Head of caudate nucleus (tissue), 42 donors: ENCODE data around the gene BTBD7.

Experiments used
- DNase-seq, 42 donors: peaks; one replicate each; pipeline versions ENCODE4 v3.0.0 to v3.0.0-alpha.2; 2020 to 2021; ENCODE audit warnings: mixed read lengths in 7 of 42
- intact Hi-C: fragments of 100-400 bp; cut with DNase I; formaldehyde crosslinking; loops from one replicate; pipeline ENCODE4 v1.15.0; 2022

BTBD7 gene

DNA sequence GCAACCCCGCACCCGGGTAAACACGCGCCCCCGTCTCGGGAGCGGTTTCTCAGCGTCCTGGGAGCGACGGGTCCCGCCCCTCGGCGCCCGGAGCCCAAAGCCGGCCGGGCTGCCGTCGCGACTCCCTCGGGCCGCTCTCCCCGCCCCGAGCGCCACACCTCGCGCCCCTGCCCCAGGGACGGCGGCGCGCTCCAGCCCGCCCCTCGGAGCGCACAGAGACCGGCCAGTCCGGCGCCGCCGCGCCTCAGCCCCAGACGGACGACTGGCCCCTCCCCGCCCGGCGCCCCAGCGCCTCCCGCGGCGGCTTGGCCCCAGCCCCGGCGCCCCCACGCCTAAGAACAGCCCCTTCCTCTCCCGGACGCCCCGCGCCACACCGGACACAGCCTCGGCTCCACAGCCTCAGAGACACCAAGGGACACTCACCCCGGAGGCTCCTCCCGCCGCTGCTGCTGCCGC, 411 bp downstream of the BTBD7 start:
- intact Hi-C loops = loop anchor here (5.0 to 10.0 kb wide), 2 partner anchors 52 to 100 kb away; partner anchors contain the start of gene UNC79
- DNase-seq = peak in 40 of 42 donors; percentile 11 to 77 (median 44)

DNA sequence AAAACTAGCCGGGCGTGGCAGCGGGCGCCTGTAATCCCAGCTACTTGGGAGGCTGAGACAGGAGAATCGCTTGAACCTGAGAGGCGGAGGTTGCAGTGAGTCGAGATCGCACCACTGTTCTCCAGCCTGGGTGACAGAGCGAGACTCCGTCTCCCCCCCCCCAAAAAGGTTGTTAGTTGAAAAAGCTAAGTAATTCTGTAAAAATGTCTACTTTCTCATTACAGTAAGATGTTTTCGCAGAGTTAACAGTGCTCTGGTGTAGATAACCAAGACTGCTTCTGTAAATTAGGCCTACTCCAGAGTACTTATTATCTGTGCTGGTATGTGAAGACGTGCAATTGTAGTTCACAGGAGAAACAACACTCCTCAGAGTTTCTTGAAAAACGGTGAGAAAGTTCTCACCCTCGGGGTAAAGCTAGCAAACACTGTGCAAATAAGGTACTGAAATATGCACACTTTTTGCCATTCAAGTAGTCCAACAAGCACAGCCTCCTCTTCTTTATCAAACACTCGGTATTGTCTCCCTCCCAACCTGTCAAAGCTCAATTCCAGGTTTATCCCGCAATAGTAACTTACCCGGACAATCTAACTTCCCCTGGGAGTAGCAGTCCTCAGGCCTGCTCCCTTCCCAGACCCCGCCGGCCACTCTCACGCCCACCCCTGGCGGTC, 974 bp downstream of the BTBD7 start:
- no peak for DNase-seq

DNA sequence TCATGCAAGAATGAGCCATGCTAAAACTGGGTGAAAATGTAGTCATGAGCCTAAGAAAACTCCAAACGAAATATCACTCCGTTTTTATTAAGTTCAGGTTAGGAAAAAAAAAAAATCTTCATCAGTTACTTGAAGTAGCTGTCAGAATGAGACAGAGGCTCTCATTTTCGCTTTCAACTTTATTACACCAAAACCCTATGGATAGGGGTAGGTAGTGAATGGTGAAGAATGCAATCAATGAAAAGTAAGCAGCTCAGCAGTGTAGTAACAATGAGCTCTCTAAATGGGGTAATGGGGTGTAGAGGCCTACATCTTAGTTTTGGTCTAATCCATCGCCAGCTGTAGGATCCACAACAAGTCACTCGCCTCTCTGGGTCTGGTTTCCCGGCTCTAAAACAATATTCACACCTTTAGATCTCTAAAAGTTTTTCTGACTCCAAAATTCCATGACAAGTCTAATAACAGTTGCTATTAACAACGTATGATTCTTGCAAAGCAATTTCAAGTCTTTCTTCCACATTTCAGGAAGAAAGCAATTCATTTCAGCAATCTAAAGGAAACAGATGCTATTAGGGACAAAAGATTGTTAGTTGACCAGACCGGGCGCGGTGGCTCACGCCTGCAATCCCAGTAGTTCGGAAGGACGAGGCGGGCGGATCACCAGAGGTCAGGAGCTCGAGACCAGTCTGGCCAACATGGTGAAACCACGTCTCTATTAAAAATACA, 1.7 kb downstream of the BTBD7 start:
- peak in 1 of 42 donors; percentile 21 for DNase-seq
- intact Hi-C loops = loop anchor here (5.0 to 10.0 kb wide), 2 partner anchors 54 to 101 kb away; partner anchors contain the start of gene UNC79

More for the DNA sequence above, 974 bp downstream of the BTBD7 start:
- intact Hi-C loops = loop anchor here (5.0 to 10.0 kb wide), 2 partner anchors 53 to 100 kb away; partner anchors contain the start of gene UNC79

DNA sequence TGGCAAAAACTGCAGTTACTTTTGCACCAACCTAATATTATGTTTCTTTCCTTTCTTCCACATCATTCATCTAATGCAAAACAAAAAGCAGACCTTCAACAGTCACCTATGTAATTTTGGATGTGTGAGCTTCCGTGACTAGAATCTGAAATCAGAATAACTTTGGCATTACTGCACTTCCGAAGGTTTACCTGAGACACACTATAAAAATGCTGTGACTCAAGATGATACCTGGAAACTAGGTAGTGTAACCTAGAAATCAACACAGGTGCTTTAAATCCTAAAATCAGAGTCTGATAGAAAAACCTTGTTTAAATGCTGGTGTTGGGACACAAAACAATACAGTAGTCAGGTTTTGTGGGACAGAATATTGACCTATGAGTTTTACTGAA, 2.2 kb downstream of the BTBD7 start:
- intact Hi-C loops = loop anchor here (5.0 to 10.0 kb wide), 2 partner anchors 54 to 102 kb away; partner anchors contain the start of gene UNC79
- DNase-seq = no peak

DNA sequence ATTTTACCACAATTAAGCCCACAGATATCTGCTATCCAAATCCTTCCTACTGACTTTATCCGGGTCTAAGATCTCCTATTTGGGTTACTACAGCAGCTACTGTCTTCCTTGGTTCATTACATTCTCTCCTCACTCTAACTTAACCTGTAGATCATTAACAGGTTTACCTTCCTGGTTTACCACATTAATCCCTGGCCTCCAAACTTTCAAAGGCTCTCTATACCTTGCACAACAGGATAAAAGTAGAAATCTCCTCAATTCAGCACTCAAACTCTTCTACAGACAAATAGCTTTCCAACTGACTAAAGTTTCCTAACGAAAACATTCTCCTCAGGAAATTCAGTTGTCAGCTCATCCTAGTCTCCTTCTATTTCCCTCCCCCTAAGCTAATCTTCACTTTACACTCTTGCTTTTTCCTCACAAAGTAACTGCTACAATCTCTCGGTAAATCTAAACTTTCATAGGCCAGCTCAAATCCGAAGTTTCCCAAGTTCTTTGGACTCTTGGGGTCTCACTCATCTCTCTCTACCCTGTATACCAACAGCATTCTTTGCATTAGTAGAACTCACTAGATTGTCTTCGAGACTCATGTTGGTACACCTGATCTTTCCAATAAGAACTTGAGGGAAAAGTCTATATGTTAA, 2.7 kb downstream of the BTBD7 start:
- DNase-seq = no peak
- intact Hi-C loops = loop anchor here (5.0 to 10.0 kb wide), 2 partner anchors 55 to 102 kb away; partner anchors contain the start of gene UNC79

DNA sequence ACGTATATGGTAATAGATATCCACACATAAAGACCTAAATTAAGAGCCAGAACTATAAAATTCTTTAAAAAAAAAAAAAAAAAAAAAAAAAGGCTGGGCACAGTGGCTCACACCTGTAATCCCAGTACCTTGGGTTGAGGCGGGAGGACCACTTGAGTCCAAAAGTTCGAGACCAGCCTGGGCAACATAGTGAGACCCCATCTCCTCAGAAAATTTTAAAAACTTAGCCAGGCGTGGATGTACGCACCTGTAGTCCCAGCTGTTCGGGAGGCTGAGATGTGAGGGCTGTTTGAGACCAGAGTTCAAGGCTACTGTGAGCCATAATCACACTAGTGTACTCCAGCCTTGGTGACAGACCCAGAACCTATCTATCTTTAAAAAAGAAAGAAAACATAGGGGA, 4.3 kb downstream of the BTBD7 start:
- intact Hi-C loops = no loop called here
- DNase-seq = no peak

DNA sequence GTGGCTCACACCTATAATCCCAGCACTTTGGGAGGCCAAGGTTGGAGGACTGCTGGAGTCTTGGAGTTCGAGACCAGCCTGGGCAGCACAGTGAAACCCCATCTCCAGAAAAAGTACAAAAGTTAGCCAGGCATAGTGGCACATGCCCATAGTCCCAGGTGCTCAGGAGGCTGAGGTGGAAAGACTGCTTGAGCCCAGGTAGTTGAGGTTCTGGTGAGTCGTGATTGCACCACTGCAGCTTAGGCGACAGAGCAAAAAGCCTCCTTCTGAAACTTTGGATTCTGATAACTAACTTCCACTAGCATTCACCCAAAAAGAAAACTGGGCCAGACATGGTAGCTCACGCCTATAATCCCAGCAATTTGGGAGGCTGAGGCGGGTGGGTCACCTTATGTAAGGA, 6.6 kb downstream of the BTBD7 start:
- intact Hi-C loops = no loop called here
- no peak for DNase-seq

DNA sequence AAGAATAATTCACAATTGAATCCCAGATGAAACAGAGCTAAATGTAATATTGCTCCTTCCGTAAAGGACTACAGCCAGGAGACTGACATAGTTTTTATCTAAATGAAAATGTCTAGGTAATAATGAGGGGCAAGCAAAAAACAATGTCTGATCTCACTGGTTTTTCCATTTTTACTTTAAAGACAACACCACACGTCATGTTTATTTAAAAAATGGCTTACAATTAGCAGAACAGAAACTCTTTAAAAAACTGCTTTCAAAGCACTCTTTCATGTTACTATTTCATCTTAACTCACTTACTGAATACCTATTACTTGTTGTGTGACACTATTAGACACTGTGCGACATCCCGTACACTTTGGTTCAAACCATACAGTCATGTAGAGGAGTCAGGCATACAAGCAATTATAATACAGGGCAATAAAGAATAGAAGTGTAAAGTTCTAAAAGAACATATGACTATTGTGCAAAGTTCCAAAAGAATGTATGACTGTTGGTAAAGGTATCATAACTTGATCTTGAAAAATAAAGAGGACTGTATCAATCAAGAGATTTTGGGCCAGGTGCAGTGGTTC, 9.1 kb downstream of the BTBD7 start:
- intact Hi-C loops = no loop called here
- DNase-seq = no peak

DNA sequence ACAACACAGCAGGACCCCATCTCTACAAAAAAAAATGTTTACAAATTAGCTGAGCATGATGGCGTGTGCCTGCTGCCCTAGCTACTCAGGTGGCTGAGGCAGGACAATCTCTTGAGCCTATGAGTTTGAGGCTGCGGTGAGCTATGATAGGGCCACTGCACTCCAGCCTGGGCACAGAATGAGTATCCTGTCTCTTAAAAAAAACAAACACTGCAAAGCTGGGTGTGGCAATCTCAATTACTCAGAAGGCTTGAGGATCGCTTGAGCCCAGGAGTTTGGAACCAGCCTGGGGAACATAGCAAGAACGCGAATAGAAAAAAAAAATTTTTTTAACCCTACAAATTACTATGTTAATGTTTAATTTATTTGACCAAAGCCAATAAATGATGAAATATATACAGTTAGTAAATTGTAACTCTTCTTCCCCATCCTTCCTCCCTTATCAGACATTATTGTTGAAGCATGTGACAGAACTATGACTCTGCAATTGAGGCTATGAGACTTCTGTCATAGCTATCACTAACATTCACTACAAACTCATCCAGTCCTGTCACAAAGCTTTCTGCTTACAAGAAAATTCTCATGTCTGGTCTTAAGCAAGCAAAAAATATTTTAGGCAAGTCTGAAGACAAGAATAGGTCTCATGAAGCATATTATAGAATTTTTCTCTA, 9.8 kb downstream of the BTBD7 start:
- intact Hi-C loops = no loop called here
- DNase-seq = no peak

DNA sequence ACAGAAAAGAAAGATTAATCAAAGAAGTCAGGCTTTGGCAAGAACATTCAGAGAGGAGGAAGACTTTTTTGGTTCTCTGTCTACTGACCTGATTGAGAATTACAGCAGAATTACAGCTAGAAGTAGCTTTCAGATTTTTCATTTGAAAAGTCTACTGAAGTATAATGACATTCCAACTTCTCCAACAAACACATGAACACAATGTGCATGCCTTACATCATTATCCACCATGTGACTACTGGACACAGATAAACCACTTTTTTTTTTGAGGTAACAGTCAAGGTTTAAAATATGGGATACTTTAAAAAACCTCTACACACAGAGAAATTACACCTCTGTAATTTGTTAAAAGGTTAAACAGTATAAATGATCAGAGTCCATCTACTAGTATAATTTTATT, 12.3 kb downstream of the BTBD7 start:
- no peak for DNase-seq
- intact Hi-C loops = no loop called here

DNA sequence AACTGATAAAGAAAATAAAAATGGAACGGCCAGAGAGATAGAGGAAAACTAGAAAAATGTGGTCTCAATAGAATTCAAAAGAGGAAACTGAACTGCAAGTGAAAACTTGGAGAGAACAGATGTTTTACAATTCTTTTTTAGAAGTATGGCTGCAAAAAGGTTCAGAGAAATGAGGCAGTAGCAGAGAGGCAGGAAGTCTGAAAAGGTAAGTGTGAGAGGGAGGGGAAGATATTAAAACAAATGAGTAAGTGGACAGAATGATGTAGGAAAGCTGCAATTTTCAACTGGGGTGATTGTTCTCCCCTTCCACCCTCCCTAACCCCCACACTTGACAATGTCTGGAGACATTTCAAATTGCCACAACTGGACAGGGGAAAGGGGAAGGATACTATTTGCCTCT, 12.9 kb downstream of the BTBD7 start:
- no peak for DNase-seq
- intact Hi-C loops = no loop called here

DNA sequence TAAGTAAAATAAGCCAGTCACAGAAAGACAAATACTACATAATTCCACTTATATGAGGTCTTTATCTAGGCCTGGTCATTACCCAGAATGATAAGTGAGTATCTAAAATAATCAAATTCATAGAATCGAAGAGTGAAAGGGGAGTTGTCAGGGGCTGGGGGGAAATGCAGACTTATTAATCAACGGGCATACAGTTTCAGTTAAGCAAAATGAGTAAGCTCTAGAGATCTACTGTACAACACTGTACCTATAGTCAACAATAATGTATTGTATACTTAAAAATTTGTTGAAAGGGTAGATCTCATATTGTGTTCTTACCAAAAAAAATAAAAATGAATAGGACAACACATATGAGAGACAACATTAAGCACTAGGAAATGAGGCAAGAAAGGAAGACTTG, 13.3 kb downstream of the BTBD7 start:
- intact Hi-C loops = no loop called here
- DNase-seq = no peak

DNA sequence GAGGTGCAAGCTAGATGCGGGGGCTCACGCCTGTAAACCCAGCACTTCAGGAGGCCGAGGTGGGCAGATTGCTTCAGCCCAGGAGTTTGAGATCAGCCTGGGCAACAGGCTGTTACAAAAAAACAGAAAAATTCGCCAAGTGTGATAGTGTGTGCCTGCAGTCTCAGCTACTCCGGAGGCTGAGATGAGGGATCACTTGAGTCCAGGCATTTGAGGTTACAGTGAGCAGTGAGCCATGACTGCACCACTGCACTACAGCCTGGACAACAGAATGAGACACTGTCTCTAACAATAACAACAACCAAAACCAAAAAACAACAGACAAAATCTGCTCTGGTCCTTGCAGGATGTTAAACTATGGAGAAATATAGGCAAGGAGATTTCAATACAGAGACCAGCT, 13.9 kb downstream of the BTBD7 start:
- intact Hi-C loops = no loop called here

DNA sequence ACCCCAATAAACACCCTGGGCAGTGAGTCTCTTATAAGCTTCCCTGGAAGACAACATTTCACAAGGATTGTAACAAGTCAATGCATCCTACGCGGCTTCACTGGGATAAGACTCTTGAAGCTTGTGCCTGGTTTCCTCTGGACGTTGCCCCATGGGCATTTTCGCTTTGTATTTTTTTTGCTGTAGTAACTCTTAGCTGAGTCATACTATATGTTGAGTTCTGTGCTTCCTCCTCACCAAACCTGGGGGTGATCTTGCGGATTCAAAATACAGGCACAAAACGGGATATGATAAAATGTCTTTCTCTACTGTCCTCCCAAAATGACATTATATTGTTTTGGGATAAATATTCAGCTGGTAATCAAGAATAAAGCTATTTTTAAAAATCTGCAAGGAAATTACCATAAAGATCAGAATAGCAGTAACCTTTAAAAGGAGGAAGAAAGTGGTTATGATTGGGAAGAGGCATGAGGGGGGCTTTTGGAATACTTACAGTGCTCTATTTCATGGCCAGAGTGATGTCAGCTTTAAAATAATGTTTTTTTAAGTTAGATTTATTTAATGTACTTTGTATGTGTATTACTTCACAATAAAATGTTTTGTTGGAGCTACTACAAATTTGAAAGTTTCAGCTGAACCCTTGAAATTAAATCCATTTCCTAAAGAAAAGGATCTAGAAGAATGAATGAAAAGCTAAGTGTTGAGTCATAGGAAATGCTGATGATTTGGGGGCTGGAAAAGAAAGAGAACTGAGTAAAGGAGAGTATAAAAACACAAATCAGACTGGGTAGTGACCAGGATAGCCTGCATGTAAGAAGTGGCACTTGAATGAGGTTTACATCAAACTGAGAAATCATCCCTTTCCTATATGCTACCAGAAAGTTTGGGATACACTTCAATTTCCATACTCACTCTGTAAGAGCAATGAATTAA, 14.7 kb downstream of the BTBD7 start:
- no peak for DNase-seq
- intact Hi-C loops = no loop called here

More for the DNA sequence above, 13.9 kb downstream of the BTBD7 start:
- DNase-seq = no peak

DNA sequence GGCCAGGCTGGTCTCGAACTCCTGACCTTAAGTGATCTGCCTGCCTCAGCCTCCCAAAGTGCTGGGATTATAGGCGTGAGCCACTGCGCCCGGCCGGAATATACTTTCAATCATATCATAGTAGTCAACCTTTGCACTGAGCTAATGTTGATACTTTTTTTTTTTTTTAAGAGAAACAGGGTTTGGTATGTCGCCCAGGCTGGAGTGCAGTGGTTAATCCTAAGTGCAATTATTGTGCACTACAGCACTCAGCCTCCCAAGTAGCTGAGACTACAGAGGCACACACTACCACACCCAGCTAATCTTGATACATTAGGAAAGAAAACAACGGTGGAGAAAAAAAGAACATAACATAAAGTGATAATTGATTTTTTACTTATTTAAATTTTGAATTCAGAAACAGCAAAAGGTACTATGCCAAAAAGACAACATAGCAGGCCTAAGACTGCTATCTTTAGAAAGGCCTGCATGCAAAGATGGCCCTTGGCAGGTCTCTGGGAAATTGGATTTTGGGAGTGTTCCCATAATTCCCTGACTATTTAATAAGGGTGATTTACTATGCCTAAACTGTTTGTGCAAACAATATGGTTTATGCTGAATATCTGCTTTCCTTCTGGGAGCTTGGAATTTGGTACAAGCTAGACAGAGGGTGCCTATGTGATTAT, 15.5 kb downstream of the BTBD7 start:
- intact Hi-C loops = no loop called here
- no peak for DNase-seq

DNA sequence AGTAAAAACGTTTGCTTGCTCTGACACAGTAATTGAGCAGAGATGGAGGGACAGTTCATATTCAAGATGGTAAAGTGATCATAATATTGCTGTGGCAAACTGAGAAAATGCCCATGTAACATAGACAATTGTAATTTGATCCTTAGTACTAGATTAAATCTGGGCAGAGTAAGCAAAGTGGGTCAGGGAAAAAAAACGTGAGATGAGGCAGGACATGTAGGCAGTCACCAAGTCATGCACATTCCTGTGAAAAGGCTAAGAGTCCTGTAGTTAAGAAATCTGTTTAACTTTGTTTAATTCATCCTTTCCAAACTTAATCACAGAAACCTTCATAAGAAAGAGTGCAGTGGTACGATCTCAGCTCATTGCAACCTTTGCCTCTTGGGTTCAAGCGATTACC, 16.1 kb downstream of the BTBD7 start:
- DNase-seq = no peak
- intact Hi-C loops = no loop called here

DNA sequence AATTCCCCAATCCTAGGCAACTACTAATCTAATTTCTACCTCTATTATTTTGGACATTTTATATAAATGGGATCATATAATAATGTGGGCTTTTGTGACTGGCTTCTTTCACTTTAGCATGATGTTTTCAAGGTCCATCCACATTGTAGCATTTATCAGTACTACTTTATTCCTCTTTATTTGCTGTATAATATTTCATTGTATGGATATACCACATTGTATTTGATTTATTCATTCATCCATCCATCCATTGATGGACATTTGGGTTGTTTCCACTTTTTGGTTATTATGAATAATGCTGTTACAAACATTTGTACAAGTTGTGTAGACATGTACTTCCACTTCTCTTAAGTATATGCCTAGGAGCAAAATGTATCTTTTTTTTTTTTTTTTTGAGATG, 17.3 kb downstream of the BTBD7 start:
- DNase-seq = no peak
- intact Hi-C loops = no loop called here
